NOMO-1 treated with dmso at 0.1 percent for 144 hours (cell line): ENCODE data around the gene PDX1.
"Not testable (repeated sequence)": the region's sequence is repeated elsewhere in the genome, so short reads cannot be mapped to it uniquely, and the experiment has no call there.

Experiments used
- DNase-seq: peaks from one replicate; lab custom pipeline; 2025; ENCODE audit not compliant: unreplicated experiment; lab: John Stamatoyannopoulos, UW

The PDX1 gene

DNA sequence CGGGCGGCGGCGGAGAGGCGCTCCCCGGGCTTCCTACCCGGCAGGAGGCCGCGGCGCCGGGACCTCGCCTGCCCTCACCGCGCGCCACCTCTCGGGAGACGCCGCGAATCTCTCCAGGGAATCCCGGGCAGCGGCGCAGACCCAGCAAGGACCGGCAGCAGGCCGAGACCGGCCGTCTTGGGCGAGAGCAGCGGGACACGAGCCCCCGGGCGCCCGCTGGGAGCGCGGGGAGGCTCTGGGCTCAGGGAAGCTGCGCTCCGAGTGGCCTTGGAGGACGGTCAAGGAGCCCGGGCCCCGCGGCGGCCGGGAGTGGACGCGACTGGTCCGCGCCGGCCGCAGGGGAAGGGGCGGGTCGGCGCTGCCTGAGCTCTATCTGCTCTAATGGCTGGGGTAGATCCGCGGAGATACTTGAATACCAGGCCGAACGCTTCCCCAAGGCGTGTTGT is 34.6 kb downstream of the PDX1 start:
- no peak for DNase-seq

DNA sequence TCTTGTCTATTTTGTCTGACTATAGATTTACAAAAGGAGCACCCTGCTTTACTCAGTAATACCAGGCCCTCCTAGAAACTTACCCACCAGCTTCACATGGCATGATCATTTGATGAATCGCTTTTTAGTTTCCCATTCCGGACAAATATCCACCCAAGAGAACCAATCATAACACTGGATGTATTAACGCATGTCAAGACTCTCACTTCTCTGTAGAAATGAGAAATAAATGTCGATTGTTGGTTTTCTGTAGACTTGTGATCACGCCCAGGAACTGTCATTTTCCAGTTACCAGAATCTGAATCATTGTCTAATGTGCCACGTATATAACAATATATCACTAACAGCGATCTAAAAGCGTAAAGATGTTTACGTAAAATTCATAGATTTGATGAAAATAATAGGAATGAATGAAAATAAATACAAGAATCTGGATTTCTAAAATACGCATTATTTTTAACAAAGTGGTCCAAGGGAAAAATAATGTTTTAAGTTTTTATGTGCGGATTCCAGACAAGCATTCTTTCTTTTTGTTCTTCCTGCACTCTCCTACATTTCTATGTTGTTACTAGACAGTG is 35.3 kb downstream of the PDX1 start:
- DNase-seq: no peak

DNA sequence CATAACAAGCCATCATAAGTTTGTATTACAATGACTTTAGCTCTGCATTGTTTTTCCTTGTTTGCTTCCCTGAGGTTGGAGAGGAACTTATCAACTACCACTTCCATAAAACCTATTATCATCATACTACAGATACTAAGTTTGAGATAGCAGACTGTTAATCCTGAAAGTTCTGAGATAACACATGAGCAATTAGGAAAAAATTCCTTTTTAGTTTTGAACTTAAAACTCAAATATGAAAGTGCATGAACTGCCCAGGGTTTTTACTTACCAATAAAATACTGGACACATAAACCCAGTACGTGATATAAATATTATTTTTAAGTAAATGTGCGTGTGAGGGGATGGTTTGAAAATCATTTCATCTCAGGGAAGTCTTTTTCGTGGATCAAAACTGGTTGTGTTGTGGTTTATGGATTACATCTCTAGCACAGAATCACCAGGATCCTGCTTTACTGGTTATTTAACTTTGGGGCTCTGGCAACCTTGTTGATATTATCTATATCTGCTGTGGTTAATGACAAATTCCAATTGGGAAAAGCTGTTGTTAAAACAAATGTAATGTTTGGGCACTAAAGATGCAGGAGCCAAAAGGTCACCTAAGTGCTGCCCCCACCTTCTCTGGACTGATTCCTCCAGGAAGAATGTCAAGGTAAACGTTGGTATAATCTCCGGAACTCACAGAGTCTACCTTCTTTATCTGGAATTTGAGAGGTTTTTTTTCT is 36.9 kb downstream of the PDX1 start:
- DNase-seq: no peak

DNA sequence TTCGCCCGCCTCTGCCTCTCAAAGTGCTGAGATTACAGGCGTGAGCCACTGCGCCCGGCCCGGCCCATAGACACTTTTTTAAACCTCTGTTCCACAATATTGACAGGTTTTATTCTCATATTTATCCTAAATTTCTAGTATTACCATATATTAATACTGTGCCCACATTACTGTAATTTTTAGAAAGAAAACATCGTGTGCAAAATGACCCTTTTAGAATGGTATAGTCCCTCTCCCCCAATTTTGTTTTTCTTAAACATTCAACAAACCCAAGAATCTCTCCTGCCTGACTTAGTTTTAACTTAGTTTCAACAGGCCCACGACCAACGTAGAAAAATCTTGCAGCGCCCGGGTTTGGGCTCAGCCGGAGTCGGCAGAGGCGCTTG is 40.2 kb downstream of the PDX1 start:
- DNase-seq: no peak

DNA sequence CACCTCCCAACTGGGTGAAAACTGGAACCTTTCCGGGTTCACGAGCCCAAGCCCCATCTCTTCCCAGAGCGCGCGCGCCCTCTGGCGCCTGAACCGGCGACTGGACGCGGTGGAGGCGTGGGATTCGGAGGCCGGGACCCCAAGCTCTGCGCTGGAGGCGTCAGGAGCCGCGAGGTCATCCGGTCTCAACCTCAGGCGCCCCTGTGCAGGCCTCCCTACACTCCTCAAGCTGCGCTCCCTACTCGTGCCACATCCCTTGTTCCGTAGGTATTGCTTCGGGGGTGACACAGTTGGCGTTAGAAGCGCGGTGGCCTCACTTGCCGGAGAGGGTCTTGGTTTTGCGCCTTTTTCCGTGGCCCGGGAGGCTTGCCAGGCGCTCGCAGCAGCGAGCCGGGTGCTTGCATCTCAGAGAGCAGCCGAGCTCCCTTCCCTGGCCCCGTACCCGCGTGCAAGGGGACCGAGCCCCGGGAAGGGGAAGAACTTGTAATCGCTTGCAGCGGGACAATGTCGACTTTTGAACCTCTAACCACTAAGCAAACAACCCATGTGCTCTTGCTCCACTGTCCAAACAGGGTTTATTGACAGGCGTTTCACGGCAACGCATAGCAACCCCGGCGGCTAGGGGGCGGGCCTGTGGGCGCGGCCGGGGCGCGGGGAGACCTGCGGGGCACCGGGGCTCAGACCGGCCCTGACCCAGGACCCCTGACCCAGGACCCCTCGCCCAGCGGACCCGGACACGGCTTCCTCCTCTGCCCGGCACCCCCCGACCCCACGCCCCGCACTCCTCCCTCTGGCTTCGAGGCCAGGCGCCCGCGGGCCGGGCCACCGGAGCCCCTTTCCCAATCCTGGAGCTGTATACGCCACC is 40.8 kb downstream of the PDX1 start:
- DNase-seq: peak; percentile 58

DNA sequence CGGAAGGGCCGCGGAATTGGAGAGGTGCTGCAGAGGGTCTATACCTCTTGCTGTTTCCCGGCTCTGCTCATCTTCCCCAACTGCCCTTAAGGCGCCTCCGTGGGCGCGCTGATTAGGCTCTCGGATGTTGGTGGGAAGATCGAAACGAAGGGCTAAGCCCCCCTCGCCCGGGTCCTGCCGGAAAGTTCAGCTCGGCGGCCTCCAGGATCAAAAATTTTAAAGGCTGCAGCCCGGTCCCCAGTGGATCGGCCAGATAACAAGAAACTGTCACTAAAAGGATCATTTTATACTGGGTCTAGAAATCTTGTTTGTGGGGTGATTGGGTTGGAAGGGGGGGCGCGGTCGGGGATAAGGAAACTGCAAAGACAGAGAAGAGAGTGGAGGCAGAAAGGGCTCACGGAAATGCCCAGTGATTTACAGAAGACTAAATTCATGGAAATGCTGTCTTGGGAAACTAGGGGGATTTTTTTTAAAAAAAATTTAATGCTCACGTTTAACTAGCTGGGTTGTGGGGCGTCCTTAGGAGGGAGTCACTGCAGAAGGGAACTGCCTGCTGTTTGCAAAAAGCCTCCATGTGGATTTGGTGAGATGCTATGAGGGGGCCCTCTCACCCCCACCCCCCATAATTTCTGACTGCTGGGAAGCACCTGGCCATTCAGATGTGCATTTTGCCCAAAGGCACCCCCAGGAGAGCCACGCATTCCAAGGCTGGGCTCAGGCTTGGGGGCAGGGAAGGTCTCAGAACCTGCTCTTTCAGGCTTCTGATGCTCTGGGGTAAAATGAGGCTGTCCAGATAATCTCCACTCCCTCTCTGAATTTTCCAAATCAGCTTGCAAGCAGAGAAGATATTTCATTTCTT is 41.7 kb downstream of the PDX1 start:
- no peak for DNase-seq

DNA sequence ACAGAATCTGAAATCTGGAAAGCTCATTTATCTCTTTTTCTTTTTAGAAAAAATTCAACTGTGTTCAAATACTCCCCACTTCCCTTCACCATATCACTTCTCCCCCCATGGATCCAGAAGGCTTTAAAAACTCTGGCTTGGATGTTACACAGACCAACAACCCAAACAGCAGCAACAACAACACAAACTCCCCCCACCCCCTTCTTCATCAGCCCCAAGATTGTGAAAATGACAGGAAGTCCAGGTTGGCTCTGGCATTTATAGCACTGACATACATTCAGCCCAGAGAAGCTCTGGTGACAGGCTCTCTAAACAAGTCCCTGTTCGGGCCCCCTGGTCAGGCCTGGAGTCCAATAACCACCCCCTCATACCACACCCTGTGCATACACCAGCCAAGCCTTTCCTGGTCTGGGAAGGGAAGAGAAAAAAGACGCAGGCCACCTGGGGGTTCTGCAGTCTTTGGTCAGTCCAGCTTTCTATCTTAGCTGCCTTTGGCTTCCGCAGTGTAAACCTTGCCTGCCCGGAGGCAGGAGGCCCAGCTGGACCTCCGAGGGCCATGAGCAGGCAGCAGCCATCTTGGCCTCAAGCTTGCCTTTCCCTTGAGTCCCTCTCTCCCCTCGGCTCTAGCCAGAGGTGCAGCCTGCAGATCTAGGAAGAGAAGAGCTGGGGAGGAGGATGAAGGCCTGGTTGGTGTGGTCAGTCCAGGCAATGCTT is 42.5 kb downstream of the PDX1 start:
- DNase-seq: no peak

DNA sequence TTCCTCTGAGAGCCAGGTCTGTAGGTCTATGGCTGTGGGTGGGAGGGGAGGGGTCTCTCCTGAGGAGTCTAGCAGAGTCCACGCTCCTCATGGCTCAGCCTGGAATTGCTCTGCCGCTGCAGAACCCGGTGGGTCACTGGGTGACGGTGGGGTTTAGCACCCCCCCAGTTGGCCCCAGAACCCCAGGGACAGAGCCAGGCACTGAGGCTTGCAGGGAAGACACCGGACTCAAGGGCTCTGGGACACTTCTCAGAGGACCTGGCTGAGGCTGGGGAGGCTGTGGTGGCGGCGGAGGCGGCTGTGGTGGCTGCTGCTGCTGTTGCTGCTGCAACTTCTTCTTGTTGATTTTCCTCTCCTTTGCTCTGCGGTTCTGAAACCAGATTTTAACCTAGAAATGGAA is 43.2 kb downstream of the PDX1 start:
- no peak for DNase-seq

DNA sequence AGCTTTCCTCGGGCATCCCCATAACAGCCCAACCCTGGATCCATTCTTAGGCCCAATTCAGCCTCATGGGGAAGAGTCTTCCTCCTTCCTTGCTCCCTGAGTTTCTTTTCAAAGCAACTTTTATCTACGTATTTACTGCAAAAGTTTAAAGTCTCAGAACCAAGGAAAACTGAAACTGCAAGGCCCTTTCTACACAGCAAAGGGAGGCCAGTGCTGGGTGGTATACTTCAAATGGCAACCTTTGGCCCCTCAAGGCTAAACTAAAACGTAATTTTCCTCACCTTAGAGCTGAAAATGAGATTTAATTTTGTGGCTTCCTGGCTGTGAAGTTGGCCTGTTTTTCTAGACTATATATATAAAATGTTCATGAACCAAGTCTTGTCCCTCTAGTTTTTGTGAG is 43.7 kb downstream of the PDX1 start:
- DNase-seq: no peak

DNA sequence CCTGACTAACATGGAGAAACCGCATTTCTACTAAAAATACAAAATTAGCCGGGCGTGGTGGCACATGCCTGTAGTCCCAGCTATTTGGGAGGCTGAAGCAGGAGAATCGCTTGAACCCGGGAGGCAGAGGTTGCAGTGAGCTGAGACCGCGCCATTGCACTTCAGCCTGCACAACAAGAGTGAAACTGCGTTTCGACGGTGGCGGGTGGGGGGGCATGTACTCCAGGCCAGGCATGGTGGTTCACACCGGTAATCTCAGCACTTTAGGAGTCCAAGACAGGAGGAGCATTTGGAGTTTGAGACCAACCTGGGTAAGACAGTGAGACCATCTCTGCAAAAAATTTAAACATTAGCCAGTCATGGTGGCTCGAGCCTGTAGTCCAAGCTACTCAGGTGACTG is 44.4 kb downstream of the PDX1 start:
- DNase-seq: not testable (repeated sequence)

DNA sequence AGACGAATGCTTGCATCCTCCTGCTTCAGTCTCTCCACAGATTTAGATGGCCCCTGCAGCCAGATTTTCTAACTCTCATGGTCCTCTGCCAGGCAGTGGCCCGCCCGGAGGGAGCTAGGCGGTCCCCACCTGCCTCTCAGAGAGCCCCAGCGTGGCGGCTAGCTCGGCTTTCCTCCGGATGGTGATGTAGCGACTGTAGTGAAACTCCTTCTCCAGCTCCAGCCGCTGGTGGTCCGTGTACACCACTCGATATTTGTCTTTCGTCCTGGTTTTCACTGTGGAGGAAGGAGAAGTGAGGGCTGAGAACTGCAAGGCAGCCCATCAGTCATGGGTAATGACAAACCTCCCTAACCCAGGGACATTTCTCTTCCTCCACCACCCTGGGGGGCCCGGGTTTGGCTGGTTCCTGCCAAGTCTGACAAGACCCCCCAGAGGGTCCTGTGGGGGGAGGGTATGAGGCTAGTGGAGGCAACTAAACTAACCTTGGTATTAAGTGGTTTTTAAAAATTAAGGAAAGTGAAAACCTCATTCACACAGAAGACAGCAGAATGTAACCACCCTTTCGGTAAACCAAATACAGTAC is 45.0 kb downstream of the PDX1 start:
- no peak for DNase-seq

DNA sequence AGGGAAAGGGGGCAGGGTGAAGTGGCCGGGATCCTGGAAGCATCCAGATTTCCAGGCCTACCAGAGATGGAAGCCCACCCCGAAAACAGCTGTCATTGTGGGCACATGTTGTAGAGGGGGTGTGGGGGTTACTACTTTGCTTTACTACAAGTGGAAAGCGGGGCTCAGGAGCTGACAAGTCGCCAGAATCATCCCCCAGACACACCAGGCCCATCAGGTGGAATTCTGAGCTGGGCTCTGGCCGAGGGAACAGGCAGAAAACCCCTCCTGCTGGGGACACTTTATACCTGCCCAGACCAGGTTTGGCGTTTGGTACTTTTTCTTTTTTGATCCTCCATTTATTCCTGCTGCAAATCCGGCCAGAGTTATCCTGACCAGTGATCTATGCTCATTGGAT is 45.5 kb downstream of the PDX1 start:
- DNase-seq: no peak

DNA sequence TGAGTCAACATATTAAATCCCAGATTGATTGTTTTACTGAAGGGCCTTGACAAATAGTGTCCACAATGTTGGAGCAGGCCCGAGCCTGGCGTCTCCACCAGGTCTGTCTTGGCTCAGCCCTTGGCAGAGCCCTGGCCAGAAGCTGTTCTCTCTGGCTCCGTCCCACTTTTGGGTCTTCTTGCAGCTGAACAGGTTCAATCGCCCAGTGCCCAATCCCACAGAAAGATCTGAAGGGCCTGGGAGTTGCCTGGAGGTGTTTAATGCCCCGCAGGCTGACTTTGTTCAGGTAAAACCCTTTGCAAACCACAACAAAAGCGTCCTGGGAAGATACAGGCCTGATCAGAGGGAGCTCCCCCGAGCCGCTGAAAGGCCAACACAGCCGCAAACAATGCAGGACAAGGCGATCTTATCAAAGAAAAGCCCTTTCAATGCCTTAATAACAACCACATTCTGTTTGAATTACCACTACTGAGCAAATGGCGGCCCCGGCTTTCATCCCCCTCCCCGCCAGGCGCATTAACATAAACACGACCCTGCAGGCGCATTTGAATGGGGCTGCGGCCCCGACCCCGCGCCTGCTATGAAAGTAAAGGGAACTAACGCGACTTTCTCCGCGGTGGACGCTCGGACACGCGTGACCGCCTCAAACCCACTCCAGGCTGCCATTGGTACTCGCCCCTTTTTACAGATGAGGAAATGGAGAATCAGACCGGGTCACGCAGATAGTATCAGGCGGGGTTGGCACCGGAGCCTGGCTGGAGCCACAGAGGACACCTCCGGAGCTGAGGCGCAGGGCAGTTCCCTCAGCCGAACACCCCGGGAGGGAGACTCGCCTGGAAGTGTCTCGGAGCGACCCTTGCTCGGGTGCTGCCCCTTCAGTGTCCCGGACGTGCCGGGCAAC is 46.2 kb downstream of the PDX1 start:
- no peak for DNase-seq

DNA sequence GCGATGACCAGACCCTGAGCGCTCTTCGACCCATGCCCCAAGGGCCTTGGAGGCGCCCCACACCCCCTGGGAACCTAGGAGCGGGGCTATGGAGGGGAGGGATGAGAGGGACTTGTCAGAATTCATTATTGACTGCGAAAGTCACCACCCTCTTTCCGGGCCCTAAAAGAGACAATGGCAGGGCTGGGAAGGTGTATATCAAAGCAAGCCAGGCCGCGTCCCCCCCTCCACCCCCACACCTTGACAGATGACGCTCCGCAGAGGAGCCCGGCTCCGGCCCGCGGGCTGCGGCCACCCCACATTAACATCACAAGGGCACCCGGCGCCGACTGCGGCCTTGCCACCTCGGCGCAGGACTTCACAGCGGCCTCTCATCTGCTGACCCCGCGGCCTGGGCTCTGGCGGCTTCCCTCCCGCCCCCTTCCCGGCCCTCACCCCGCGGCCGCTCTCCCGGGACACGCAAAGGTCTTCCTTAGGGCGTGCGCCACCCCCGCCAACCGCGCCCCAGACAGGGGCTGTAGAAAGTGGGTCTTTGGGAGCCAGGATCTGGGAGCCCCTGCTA is 46.9 kb downstream of the PDX1 start:
- DNase-seq: no peak

DNA sequence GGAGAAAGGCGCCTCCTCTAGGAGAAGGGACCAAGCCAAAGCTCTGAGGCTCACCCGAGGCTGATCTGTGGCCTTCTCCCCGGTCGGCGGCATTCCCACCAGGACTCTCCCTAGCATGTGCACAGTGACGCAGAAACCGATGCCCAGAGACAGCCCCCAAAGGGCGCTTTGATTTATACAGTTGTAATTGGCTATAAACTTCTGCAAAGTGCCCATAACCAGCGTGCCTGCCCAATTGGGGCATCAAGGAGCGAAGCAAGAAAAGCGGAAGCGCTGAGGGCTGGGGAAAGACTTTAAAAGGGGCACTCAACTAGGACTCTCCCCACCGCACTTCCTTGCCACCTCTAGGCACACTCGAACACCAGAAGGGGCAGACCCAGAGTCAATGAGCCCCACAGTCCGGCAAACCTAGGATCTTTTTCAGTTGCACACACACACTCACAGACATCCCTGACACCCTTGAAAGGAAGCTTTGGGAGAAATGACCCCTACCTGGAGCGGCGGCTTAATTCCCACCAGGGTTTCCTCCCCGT is 47.5 kb downstream of the PDX1 start:
- DNase-seq: peak; percentile 49

DNA sequence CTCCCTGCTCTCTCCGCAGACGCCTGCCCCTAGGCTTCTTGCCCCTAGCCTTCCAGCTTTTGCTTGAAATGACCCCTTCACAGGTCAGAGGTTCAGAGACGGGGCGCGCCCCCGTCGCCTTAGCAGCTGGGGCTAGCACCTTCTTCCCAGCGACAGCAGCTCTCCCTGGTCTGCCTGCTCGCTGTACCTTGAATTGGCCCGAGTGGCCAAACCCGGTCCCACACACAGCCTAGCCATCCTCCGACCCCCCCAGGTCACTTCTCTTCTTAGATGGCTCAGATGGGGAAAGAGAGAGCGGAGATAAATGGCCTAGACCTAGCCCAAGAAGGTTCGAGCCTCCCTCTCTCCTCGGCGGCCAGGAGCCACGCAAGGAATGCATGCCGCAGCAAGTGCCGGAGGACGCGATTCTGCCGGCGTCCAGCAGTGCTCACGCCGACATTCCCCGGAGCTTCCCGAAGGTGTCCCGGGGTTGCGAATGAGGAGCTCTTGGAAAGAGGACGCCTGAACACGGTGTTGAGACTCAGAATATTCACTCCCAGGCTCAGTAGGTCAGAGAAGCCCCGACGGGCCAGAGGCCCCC is 48.0 kb downstream of the PDX1 start:
- DNase-seq: no peak

DNA sequence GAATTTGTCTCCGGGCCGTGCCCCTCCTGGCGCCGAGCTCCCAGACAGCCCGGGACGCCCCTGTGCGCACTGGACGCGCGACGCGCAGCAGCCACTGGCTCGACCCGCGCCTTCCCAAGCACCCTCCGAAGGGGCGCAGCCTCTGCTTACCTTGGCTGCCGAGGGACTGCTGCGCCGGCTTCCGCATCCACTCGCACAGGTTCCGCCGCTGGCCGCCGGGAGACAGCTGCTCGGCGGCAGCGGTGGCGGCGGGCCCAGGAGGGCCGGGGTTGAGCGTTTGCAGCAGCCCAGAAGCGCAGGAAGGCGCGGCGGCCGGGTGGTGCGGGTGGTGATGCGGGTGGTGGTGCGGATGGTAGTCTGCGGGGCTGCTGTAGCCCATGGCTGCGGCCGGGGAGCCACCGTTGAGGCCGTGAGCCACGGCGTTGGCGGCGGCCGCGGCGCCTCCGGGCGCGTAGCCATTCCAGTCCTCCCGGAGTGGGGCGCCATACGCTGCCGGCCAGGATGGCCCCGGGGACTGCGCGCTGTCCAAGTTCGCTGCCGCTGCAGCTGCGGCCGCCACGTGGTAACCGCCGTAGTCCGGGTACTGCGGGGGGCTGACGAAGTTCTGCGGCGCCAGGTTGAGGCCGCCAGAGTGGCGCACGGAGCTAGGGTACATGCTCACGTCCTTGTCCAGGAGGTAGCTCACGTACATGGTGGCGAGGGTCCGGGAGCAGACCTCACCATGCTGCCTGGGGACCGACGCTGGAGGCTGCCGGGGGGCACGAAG is 48.7 kb downstream of the PDX1 start:
- DNase-seq: no peak
